Measurements from ENCODE around the gene CMIP.

DNA sequence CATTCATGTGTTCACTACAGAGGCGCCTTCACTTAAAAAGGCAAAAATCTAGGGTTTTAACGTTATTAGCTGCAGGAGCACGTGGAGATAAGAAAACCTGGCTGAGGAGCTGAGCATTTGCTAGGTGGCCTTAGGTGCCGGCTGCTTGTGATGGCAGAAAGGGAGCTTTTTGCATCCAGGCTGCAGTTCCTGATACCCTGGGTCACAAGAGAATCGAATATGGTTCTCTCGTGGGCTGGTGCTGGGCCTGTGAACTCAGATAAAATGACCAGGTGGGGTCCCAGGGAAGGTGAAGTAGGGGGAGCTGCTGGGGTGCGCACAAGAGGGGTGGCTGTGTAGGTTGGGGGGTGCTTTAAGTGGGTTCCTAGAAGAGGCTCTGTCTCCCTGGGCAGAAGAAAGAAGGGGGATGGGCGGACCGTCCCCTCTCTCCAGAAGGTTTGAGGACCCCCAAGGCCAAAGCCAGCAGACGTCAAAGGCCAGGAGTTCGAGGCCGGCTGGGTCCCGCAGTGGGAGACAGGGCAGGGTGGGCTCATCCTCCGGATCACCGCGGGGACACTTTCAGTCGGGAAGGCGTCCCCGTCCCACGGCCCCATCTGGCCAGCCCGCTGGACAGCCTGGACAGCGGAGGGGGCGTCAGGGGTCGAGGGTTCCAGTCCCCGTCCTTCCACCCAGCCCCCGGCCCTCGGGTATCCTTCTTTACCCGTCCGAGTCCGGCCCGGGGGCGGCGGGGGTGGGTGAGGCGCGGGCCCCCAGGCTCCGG lies 740 bp upstream of the CMIP start:
- TF ChIP-seq, protein P1, sequence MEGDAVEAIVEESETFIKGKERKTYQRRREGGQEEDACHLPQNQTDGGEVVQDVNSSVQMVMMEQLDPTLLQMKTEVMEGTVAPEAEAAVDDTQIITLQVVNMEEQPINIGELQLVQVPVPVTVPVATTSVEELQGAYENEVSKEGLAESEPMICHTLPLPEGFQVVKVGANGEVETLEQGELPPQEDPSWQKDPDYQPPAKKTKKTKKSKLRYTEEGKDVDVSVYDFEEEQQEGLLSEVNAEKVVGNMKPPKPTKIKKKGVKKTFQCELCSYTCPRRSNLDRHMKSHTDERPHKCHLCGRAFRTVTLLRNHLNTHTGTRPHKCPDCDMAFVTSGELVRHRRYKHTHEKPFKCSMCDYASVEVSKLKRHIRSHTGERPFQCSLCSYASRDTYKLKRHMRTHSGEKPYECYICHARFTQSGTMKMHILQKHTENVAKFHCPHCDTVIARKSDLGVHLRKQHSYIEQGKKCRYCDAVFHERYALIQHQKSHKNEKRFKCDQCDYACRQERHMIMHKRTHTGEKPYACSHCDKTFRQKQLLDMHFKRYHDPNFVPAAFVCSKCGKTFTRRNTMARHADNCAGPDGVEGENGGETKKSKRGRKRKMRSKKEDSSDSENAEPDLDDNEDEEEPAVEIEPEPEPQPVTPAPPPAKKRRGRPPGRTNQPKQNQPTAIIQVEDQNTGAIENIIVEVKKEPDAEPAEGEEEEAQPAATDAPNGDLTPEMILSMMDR (IDR thresholded peaks at IDR 0.05): no peak
- TF ChIP-seq EZH2phosphoT487 (IDR thresholded peaks at IDR 0.05) (no peak), EZH2 (IDR thresholded peaks at IDR 0.05) (no peak)

All from neural progenitor cell (in vitro differentiated cells).